ENCODE measurements around the gene PLCD3.

Gene PLCD3

GRCh38 chr17:45086865-45087503 lies 45.3 kb downstream of the PLCD3 start:
- in situ Hi-C loops (cut with MboI; ENCODE audit: low sequenced_read_pairs): no loop called here

- in situ Hi-C loops (cut with MboI; ENCODE audit: low sequenced_read_pairs): no loop called here
Observed at GRCh38 chr17:45086391-45086790, 45.9 kb downstream of the PLCD3 start.

GRCh38 chr17:45081047-45081703 lies 51.1 kb downstream of the PLCD3 start:
- in situ Hi-C loops (cut with MboI; ENCODE audit: low sequenced_read_pairs): no loop called here

- in situ Hi-C loops (cut with MboI; ENCODE audit: low sequenced_read_pairs): no loop called here
Observed at GRCh38 chr17:45077643-45078042, 54.7 kb downstream of the PLCD3 start.

GRCh38 chr17:45073414-45074070 lies 58.8 kb downstream of the PLCD3 start:
- in situ Hi-C loops (cut with MboI; ENCODE audit: low sequenced_read_pairs): no loop called here

- in situ Hi-C loops (cut with MboI; ENCODE audit: low sequenced_read_pairs): no loop called here
Observed at GRCh38 chr17:45070809-45071208, 61.5 kb downstream of the PLCD3 start.

GRCh38 chr17:45070001-45070400 lies 62.3 kb downstream of the PLCD3 start:
- in situ Hi-C loops (cut with MboI; ENCODE audit: low sequenced_read_pairs): no loop called here

- in situ Hi-C loops (cut with MboI; ENCODE audit: low sequenced_read_pairs): no loop called here
Observed at GRCh38 chr17:45067637-45068036, 64.7 kb downstream of the PLCD3 start.

- in situ Hi-C loops (cut with MboI; ENCODE audit: low sequenced_read_pairs): no loop called here
Observed at GRCh38 chr17:45063198-45063597, 69.1 kb downstream of the PLCD3 start.

- in situ Hi-C loops (cut with MboI; ENCODE audit: low sequenced_read_pairs): no loop called here
Observed at GRCh38 chr17:45061606-45062205, 70.6 kb downstream of the PLCD3 start.

GRCh38 chr17:45060797-45061605 lies 71.3 kb downstream of the PLCD3 start, which contains the start of gene NMT1:
NMT1 (plus strand) TSS chr17:45061317; CDS start chr17:45061330, 13 bp downstream.
- in situ Hi-C loops (cut with MboI; ENCODE audit: low sequenced_read_pairs): no loop called here

GRCh38 chr17:45060382-45060796 lies 71.9 kb downstream of the PLCD3 start:
- in situ Hi-C loops (cut with MboI; ENCODE audit: low sequenced_read_pairs): no loop called here

Data from HL-60/S4 treated with retinoic acid at 250 ng/mL for 4 days and 3 days (cell line).